Measurements from ENCODE around the gene TMEM39A.

DNA sequence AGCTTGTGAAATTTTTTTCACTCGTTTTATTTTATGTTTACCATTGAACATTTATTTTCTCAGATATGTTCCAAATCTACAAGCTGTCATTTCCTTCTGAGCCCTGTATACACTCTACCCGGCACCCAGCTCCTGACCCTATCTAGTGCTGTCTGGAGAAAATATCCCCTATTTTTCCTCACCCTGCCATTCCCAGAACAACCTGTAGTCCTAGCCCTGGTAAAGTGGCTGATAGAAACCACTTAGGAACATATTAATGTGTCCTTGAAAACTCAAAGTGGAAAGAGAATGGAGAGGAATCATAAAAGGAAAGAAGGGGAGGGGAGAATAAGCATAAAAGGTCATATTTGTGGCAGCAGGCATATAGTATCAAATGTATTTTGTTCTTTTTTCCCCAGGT is 26.7 kb upstream of the TMEM39A start:
- TF ChIP-seq EP300 (IDR thresholded peaks at IDR 0.05; ENCODE audit: borderline replicate concordance in 1 of 2, low read depth in 1 of 2, low read length in 1 of 2), result no peak
- no peak for TF ChIP-seq POLR2AphosphoS5 (IDR thresholded peaks at IDR 0.05; ENCODE audit: low read depth, low read length)
- TF ChIP-seq, protein P1, sequence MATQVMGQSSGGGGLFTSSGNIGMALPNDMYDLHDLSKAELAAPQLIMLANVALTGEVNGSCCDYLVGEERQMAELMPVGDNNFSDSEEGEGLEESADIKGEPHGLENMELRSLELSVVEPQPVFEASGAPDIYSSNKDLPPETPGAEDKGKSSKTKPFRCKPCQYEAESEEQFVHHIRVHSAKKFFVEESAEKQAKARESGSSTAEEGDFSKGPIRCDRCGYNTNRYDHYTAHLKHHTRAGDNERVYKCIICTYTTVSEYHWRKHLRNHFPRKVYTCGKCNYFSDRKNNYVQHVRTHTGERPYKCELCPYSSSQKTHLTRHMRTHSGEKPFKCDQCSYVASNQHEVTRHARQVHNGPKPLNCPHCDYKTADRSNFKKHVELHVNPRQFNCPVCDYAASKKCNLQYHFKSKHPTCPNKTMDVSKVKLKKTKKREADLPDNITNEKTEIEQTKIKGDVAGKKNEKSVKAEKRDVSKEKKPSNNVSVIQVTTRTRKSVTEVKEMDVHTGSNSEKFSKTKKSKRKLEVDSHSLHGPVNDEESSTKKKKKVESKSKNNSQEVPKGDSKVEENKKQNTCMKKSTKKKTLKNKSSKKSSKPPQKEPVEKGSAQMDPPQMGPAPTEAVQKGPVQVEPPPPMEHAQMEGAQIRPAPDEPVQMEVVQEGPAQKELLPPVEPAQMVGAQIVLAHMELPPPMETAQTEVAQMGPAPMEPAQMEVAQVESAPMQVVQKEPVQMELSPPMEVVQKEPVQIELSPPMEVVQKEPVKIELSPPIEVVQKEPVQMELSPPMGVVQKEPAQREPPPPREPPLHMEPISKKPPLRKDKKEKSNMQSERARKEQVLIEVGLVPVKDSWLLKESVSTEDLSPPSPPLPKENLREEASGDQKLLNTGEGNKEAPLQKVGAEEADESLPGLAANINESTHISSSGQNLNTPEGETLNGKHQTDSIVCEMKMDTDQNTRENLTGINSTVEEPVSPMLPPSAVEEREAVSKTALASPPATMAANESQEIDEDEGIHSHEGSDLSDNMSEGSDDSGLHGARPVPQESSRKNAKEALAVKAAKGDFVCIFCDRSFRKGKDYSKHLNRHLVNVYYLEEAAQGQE (IDR thresholded peaks at IDR 0.05; ENCODE audit: low read depth, low read length), result no peak
